OCI-LY1 (cell line): ENCODE results near the gene ADAP2.
"Not testable (repeated sequence)": the region's sequence is repeated elsewhere in the genome, so short reads cannot be mapped to it uniquely, and the experiment has no call there.

ENCODE experiments used
- H2AFZ ChIP-seq: fragments of 200-600 bp; sonication (generic), shearing (Covaris generic); 2 replicates; pipeline ENCODE4 v1.6.0; 2014; ENCODE audit warnings: antibody characterized with exemption, mild to moderate bottlenecking, low read length
- H3F3A ChIP-seq: fragments of 200-600 bp; sonication (generic), shearing (Covaris generic); 2 replicates; pipeline ENCODE4 v1.6.0; 2014; ENCODE audit warnings: mild to moderate bottlenecking, antibody characterized with exemption, low read length, moderate library complexity; ENCODE audit not compliant: insufficient read depth
- H3K27ac ChIP-seq: fragments of 200-600 bp; sonication (generic); 2 replicates; pipeline ENCODE4 v1.5.1; 2014; ENCODE audit warnings: low read length, mixed run types, mild to moderate bottlenecking, low read depth; ENCODE audit not compliant: poor library complexity, severe bottlenecking
- H3K27me3 ChIP-seq: fragments of 200-600 bp; sonication (generic); 2 replicates; pipeline ENCODE4 v1.6.0; 2014; ENCODE audit warnings: antibody characterized with exemption, mild to moderate bottlenecking, low read length, moderate library complexity; ENCODE audit not compliant: insufficient read depth
- H3K36me3 ChIP-seq: fragments of 200-600 bp; sonication (generic); 2 replicates; pipeline ENCODE4 v1.6.1; 2014; ENCODE audit warnings: mild to moderate bottlenecking, antibody characterized with exemption, low read length, moderate library complexity, mixed read lengths; ENCODE audit not compliant: insufficient read depth
- H3K4me1 ChIP-seq: fragments of 200-600 bp; sonication (generic); 2 replicates; pipeline ENCODE4 v1.5.1; 2014; ENCODE audit warnings: mild to moderate bottlenecking, low read length, moderate library complexity; ENCODE audit not compliant: insufficient read depth, severe bottlenecking
- H3K4me2 ChIP-seq: fragments of 200-600 bp; sonication (generic), shearing (Covaris generic); 2 replicates; pipeline ENCODE4 v1.6.1; 2014; ENCODE audit warnings: low read length
- H3K4me3 ChIP-seq: fragments of 200-600 bp; sonication (generic); 2 replicates; pipeline ENCODE4 v1.5.1; 2014; ENCODE audit warnings: low read length, low read depth, mild to moderate bottlenecking, mixed read lengths; ENCODE audit not compliant: poor library complexity, severe bottlenecking
- H3K79me2 ChIP-seq: fragments of 200-600 bp; shearing (Covaris generic); 2 replicates; pipeline ENCODE4 v1.6.1; 2016; ENCODE audit warnings: mixed run types, low read length, mixed read lengths; ENCODE audit not compliant: insufficient read depth
- H3K9ac ChIP-seq: fragments of 200-600 bp; sonication (generic), shearing (Covaris generic); 2 replicates; pipeline ENCODE4 v1.6.1; 2014; ENCODE audit warnings: mild to moderate bottlenecking, low read length, mixed read lengths
- H3K9me2 ChIP-seq: fragments of 200-600 bp; sonication (generic), shearing (Covaris generic); 2 replicates; pipeline ENCODE4 v1.6.1; 2014; ENCODE audit warnings: low read depth, mild to moderate bottlenecking, low read length, mixed read lengths
- H3K9me3 ChIP-seq: fragments of 200-600 bp; shearing (Covaris generic); 2 replicates; pipeline ENCODE4 v1.6.1; 2014; ENCODE audit warnings: low read length, mixed read lengths
- H4K20me1 ChIP-seq: fragments of 200-600 bp; sonication (generic), shearing (Covaris generic); 2 replicates; pipeline ENCODE4 v1.6.0; 2016; ENCODE audit warnings: mild to moderate bottlenecking, low read length; ENCODE audit not compliant: insufficient read depth
- CTCF ChIP-seq: fragments of 200-600 bp; sonication (generic), shearing (Covaris generic); IDR thresholded peaks from 2 replicates; pipeline ENCODE4 v1.5.1; 2017; ENCODE audit warnings: mild to moderate bottlenecking, antibody characterized with exemption, low read length, moderate library complexity, mixed read lengths
- EZH2 ChIP-seq: fragments of 200-600 bp; sonication (generic), shearing (Covaris generic); IDR thresholded peaks from 2 replicates; pipeline ENCODE4 v1.8.0; 2017; ENCODE audit warnings: borderline replicate concordance, mixed run types, mild to moderate bottlenecking, antibody characterized with exemption, low read length, moderate library complexity, mixed read lengths

Gene ADAP2

GRCh38 chr17:30929081-30929633 lies 7.4 kb downstream of the ADAP2 start:
- Histone ChIP-seq H3K9me2 (no peaks in the 10 kb centered on the region), H3K4me3 (no peak overlapping the region), H3K27me3 (no peaks in the 10 kb centered on the region), H3K9me3 (no peaks in the 10 kb centered on the region), H3F3A (no peaks in the 10 kb centered on the region), H3K9ac (no peak overlapping the region), H4K20me1 (no peaks in the 10 kb centered on the region), H3K36me3 (peaks cover 5% of the 10 kb centered on the region; the same call in 1 of the 2 replicates), H3K27ac (no peak overlapping the region), H2AFZ (no peak overlapping the region), H3K4me2 (no peak overlapping the region), H3K4me1 (no peaks in the 10 kb centered on the region), H3K79me2 (no peaks in the 10 kb centered on the region)
- no peak for TF ChIP-seq CTCF
- TF ChIP-seq EZH2: no peak

GRCh38 chr17:30929861-30930260 lies 8.1 kb downstream of the ADAP2 start:
- H3K36me3 ChIP-seq, H4K20me1 ChIP-seq, H3K4me3 ChIP-seq, H3K9me3 ChIP-seq, H3K27me3 ChIP-seq, H3K4me2 ChIP-seq, H3K79me2 ChIP-seq, H3K4me1 ChIP-seq, H3K27ac ChIP-seq, H3K9ac ChIP-seq, H3F3A ChIP-seq, H2AFZ ChIP-seq, H3K9me2 ChIP-seq: not testable (repeated sequence)

- peaks cover 5% of the 10 kb centered on the region; the same call in 1 of the 2 replicates for H3K36me3 ChIP-seq
- H3K4me3 ChIP-seq: no peak overlapping the region
- no peaks in the 10 kb centered on the region for H3F3A ChIP-seq
- no peaks in the 10 kb centered on the region for H3K9me3 ChIP-seq
- no peaks in the 10 kb centered on the region for H3K4me1 ChIP-seq
- H3K9ac ChIP-seq: no peak overlapping the region
- no peak overlapping the region for H3K4me2 ChIP-seq
- H3K27me3 ChIP-seq: no peaks in the 10 kb centered on the region
- H4K20me1 ChIP-seq: no peaks in the 10 kb centered on the region
- H3K79me2 ChIP-seq: no peaks in the 10 kb centered on the region
- H3K27ac ChIP-seq: no peak overlapping the region
- H3K9me2 ChIP-seq: no peaks in the 10 kb centered on the region
- TF ChIP-seq EZH2: no peak
- no peak for TF ChIP-seq CTCF
- no peak overlapping the region for H2AFZ ChIP-seq
Measured at GRCh38 chr17:30930495-30930894, 8.8 kb downstream of the ADAP2 start.

GRCh38 chr17:30931582-30931981 lies 9.8 kb downstream of the ADAP2 start:
- not testable (repeated sequence) for H4K20me1 ChIP-seq, H3F3A ChIP-seq, H3K36me3 ChIP-seq, H3K9me2 ChIP-seq, H2AFZ ChIP-seq, H3K27ac ChIP-seq, H3K4me2 ChIP-seq, H3K79me2 ChIP-seq, H3K27me3 ChIP-seq, H3K4me3 ChIP-seq, H3K9me3 ChIP-seq, H3K9ac ChIP-seq, H3K4me1 ChIP-seq
